ENCODE data around the gene GGT6.

The GGT6 gene

GRCh38 chr17:4514779-4515178, 45.6 kb downstream of the GGT6 start:
- Histone ChIP-seq H3K4me3 (no peak overlapping the region), H3K27ac (peak overlapping the region in 1 of 2 donors; percentile 58)
- no peak for TF ChIP-seq CTCF (IDR thresholded peaks at IDR 0.05)
- no peak for DNase-seq (ENCODE audit: low spot score)

GRCh38 chr17:4514206-4514605, 46.2 kb downstream of the GGT6 start:
- no peak for TF ChIP-seq CTCF (IDR thresholded peaks at IDR 0.05)
- no peak for DNase-seq (ENCODE audit: low spot score)
- Histone ChIP-seq H3K27ac (peak overlapping the region in 1 of 2 donors; percentile 58), H3K4me3 (no peak overlapping the region)

- H3K27ac ChIP-seq = peak overlapping the region in 1 of 2 donors; percentile 58
- DNase-seq (ENCODE audit: low spot score) = no peak
These were observed 47.0 kb downstream of the GGT6 start for GRCh38 chr17:4513113-4514032.

GRCh38 chr17:4512156-4513112, 47.9 kb downstream of the GGT6 start:
- Histone ChIP-seq H3K27ac (peak overlapping the region in 1 of 2 donors; percentile 82), H3K4me3 (no peak overlapping the region)
- no peak for DNase-seq (ENCODE audit: low spot score)
- TF ChIP-seq CTCF (IDR thresholded peaks at IDR 0.05) = no peak

More at GRCh38 chr17:4513113-4514032, 47.0 kb downstream of the GGT6 start:
- H3K4me3 ChIP-seq = no peak overlapping the region
- no peak for TF ChIP-seq CTCF (IDR thresholded peaks at IDR 0.05)

- DNase-seq (ENCODE audit: low spot score) = no peak
- Histone ChIP-seq H3K27ac (peak overlapping the region in 1 of 2 donors; percentile 82), H3K4me3 (no peak overlapping the region)
- no peak for TF ChIP-seq CTCF (IDR thresholded peaks at IDR 0.05)
These were observed 49.0 kb downstream of the GGT6 start for GRCh38 chr17:4511199-4511932.

GRCh38 chr17:4510618-4510941, 49.8 kb downstream of the GGT6 start:
- TF ChIP-seq CTCF (IDR thresholded peaks at IDR 0.05) = no peak
- peak overlapping the region in 1 of 2 donors; percentile 82 for H3K27ac ChIP-seq

More at GRCh38 chr17:4510618-4510941, 49.8 kb downstream of the GGT6 start:
- no peak for DNase-seq (ENCODE audit: low spot score)
- H3K4me3 ChIP-seq = no peak overlapping the region
